Hematopoietic multipotent progenitor cell treated with erythropoietin and hydrocortisone succinate and interleukin-3 and kit ligand, for 8 days (in vitro differentiated cells): ENCODE measurements around the gene P4HB.

ENCODE experiments used
- DNase-seq: peaks from one replicate; pipeline ENCODE4 v3.0.0-alpha.2; 2015

The P4HB gene

DNA sequence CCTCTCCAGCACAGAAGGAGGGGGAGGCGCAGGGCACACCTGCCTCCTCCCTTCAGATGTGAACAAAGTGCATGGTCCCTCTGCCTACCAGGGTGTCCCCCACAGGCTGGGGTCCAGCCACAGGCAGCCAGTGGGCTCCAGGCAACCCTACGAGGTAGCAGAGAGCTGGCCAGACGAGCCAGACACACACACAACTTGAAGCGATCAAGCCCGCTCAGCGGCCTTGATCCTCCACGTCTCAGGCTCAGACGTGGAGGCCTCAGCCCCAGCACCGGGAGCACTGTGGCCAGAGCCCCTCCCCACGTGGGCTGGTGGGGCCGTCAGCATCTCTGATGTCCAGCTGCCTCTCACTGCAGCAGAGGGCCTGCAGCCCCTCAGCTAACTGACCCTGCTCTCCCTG, 35.7 kb downstream of the P4HB start:
- no peak for DNase-seq

DNA sequence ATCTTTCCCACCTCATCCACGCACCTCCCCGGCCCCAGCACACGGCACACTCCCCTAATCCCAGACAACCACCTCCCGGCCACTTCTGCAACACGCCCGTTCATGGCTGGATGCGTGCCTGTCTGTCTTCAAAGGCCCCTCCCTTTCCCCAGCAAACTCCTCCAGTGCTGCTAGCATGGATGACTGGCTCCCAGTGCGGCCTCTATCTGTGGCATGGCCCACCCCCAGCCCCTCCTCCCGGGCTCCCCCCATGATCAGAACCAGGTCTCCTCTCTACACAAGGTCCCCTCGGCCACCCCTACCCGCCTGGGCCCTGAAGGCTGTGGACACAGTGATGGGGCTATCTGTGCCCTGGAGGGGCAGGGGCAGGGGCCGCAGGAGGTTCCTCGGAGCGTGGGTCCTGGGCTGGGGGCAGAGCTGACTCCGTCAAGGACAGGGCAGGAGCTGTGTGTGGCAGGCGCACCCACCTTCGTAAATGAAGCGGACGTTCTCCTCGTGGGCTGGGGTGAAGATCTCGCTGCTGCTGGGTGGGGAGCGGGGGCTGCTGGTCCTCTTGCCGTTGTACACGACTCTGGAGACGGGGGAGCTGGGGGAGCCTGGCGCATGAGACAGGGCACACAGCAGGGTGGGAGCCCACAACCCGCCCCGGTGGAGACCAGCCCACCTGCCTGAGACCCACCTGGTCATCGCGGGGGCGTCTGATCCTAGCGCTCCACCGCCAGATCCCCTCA, 36.4 kb downstream of the P4HB start:
- DNase-seq, result no peak

DNA sequence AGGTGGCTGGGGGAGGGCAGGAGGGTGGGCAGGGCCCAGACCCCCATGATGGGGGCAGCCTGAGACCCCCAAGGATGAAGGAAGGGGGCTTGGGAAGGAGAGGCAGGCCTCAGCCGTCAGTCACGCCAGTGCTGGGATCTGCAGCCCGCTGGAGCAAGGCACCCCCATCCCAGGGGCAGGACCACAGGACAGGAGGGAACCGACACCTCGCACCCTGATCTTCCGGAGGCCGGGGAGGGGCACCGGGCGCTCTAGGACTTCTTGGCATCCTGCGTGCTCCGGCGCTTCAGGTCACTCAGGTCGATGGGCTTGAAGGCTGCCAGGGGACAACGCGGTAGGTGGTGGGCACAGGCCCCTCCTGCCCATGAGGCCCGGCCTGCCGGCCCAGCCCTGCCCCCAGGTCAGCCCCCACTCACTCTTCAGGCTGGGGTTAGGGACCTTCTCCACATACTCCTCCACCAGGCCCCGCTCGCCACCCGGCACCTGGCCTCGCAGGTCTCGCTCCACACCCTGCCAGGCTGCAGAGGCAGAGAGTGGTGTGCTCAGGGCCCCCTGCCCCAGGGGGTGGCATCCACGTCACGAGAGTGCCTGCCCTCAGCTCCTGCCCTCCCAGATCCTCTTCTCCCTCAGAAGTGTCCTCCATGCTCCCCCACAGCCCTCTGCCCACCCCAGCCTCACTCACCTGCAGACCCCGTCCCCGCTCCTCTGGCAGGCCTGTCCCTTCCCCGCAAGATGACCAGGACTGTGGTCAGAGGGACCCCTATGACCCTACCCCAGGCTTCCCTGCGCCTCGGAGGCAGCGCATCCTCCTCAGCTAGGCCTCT, 37.1 kb downstream of the P4HB start:
- DNase-seq, result no peak

DNA sequence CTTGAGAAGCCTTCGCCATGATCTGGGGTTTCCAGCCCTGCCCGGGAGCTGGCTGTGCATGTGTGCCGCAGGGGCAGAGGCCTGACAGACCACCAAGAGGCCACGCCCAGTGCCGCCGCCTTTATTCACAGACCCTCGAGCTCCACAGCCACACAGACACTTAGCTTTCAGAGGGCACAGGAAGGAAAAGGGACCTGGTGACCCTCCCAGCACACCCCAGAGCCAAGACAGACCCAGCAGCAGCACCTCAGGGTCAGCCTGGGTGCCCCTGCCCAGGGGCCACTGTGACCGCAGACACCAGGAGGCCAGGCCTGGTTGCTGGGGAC, 38.1 kb downstream of the P4HB start:
- DNase-seq, result no peak

DNA sequence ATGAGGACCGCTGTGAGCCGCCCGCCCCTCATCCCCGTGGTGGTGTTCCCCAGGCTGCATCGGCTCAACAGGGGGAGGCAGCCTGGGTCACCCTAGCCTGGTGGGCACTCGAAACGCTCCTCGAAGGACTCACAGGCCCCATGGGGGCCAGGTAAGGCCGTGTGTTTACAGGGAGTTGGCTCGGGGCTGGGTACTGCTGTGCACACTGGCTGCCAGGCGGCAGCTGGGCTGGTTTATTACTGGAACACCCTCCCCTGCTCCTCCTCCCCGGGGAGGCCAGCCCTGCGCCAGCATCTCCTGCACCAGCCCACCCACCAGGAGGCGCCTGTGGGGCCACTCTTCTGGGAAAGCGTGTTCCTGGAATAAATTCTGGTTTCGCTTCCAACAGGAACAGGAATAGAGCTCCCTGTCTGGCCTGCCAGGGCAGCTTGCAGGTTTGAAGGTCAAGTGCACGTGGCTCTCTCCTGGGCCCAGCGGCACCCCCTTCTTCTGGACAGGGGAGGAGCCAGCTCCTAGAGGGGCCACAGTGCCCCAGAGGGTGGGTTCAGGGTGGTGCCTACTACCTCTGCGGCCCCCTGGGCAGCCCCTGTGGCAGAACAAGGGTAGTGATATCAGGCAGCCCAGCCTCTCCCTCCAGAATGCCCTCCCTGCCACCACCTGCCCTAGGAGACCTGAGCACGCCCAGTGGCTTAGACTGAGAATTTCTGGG, 38.6 kb downstream of the P4HB start:
- DNase-seq, result peak; percentile 91

DNA sequence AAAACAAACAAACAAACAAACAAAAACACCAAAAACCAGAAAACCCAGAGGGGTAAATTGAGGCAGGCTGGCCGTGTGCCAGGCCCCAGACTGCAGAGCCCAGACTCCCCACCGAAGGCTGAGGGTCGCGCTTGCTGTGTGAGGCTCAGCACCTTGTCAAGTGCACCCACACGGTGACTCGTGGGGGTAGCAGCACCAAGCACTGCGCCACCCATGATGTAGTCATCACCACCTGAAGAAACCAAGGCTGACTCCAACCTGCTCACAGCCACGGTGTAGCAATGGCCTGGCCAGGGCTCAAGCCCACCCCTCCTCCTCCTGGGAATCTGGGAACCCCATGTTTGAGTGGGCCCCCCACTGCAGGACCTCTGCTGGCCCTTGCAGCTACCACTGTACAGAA, 39.2 kb downstream of the P4HB start:
- no peak for DNase-seq

DNA sequence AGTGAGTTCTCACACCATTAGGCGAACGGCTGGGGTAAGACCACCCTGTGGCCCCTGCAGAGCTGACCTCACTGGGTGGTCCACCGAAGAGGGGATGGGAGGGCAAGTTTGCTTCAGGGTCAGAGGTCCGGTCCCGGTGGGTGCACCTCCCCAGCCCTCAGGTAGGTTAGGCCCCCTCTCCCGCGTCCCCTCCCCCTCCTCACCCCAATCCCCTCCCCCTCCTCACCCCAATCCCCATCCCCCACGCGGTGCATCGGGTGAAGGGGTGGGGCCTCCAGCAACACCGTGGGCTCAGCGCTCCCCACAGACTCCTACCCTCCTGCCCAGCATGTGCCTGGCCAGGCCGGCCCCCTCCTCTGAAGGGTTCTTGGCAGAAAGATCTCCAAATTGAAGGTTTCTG, 40.6 kb downstream of the P4HB start:
- DNase-seq, result no peak

DNA sequence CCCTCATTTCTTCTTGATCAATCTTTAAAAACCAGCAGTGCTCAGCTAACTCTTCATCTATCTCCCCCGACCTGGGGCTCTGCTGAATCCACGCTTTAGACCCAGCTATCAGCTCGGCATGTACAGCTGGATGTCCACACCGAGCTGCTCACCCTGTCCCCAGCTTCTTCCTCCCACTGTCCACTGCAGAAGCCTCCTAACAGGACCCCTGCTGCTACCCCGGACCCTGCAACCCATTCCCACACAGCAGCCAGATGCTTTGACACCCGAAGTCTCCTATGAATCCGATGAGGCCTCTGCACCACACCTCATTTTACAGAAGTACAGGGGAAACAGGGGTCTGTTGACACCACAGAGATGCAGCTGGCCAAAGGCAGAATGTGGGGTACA, 42.6 kb downstream of the P4HB start:
- DNase-seq, result no peak

DNA sequence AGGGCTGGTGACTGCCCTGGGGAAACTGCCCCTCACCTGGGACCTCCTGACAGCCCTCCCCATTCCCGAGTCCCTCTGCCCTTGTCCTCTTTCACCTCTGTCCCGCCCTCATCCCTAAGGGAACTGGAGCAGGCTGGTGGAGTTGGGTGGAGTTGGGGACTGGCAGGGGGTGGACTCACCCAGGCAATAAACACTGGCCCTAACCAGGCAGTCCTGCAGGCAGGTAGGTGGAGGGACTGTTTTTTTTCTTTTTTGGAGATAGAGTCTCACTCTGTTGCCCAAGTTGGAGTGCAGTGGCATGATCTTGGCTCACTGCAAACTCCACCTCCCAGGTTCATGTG, 44.7 kb downstream of the P4HB start:
- no peak for DNase-seq

DNA sequence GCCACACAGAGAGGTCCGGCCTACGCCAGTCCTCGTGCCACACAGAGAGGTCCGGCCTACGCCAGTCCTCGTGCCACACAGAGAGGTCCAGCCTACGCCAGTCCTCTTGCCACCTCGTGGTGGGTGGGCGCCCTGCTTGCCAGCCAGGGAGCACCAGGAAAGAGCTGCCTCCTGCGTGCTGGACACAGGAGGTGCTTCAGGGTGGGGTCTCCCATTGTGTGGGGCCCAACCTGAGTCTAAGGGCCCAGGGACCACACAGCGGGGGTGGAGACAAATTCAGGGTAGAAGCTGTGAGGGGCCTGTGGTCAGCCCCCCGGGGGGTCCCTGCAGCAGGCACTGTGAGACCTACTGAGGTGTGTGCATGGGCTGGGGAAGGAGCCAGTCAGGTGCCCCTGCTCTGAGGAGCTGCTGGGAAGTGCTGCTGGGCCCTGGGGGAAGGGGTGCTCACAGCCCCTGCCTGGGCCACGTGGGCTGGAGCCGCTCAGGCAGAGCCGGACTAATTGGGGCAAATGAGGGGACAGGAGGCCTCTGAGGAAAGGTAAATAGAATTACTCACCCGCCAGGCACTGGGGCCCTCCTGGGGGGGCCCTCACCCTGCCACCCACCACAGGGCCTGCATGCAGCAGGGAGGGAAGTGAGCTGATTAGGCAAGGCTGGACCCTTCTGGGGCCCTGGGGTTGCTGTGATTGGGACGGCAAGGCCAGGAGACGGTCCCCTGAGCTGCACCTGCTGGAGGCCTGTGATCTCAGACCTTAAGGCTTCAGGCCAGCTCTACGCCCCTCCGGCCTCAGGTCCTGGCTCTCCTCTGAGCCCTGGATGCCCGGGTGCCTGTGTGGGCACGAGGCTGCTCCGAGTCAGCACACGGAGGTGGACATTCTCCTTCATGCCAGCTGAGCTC, 45.3 kb downstream of the P4HB start:
- no peak for DNase-seq

DNA sequence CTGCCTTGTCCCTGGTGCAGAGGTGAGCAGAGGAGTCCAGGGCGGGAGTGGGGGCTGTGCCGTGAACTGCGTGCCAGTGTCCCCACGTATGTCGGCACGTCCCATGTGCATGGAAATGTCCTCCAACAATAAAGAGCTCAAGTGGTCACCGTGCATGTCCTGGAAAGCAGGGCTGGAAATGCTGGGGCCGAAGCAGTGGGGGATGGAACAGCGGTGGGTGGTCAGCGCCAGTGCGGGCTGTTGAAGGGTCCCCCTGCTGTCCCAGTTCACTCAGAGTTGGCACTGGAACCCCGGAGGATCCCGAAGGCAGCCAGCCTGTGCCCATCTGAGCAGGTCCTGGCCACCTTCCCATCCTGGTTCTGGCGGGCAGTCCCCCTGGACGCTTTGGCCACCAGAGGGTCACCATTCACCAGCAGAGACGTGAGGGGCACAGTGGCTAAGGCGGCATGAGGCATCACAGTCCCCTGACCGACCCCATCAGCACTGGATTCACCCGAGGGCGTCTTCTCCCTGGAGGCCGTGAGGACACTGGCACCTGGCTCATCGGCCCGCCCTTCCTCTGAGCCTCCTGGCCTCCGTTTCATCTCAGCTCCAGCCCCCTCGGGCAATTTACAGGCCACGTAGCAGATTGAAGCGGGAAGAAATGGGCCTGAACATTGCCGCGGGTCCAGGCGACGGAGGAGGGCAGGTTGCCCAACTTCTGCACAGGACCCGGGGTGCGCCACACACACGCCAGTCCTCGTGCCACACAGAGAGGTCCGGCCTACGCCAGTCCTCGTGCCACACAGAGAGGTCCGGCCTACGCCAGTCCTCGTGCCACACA, 46.3 kb downstream of the P4HB start:
- no peak for DNase-seq

DNA sequence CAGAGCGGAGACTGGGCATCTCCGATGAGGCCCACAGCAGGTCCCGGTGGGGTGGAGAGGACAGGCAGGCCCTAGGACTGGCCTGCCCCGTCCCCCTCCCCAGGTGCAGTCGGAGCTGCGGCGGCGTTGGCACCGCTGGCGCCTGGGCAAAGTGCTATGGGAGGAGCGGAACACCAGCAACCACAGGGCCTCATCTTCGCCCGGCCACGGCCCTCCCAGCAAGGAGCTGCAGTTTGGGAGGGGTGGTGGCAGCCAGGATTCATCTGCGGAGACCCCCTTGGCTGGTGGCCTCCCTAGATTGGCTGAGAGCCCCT, 47.0 kb downstream of the P4HB start:
- DNase-seq, result no peak

DNA sequence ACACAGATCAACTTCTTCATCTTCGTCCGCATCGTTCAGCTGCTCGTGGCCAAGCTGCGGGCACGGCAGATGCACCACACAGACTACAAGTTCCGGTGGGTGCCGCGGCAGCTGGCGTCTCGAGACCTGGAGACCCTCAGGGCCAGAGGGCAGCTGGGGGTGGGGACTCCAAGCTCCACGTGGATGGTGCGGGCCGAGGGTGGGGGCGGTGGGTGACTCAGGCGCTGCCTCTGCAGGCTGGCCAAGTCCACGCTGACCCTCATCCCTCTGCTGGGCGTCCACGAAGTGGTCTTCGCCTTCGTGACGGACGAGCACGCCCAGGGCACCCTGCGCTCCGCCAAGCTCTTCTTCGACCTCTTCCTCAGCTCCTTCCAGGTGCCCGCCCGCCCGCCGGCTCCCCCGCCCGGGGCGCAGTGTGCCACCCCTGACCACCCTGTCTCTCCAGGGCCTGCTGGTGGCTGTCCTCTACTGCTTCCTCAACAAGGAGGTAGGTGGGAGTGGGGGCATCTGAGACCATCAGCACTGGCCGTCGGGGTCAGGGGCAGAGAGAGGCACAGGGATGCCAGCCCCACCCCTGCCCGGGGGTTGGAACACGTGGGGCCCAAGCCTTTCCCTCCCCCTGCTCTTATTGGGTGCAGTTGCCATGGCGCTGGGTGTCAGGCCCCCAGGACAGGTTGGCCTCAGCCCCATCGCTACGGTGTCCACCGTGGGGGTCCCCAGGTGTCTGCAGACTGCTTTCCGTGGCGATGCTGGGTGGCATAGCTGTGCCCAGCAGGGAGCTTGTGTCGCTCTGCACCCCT, 47.6 kb downstream of the P4HB start:
- DNase-seq, result no peak

DNA sequence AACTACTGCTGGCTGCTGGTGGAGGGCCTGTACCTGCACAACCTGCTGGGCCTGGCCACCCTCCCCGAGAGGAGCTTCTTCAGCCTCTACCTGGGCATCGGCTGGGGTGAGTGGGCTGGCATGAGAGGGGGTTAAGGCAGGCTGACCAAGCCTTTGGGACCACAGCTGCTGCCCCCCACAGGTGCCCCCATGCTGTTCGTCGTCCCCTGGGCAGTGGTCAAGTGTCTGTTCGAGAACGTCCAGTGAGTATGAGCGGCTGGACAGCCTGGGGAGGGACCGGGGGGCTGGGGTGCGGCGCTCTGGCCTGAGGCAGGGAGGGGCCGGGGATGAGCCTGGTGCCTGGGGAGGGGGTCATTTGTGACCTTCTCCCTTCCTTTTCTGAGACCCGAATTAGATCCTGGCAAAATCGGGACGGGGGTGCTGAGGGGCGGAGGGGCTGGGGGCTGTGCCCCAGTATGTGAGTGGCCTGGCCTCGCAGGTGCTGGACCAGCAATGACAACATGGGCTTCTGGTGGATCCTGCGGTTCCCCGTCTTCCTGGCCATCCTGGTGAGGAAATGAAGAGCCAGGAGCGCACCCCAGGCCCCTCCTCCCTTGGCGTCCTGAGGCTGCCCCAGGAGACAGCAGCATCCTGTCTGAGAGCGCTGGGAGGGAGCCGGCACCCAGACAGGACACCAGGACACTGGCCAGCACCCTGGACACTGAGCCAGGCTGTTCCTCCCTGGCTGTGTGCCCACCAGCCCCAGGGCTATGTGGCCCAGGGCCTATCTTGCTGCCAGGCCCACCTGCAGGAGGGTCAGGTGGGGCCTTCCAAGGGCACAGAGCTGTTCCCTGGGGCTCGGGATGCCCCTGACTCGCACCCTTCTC, 48.4 kb downstream of the P4HB start:
- no peak for DNase-seq

DNA sequence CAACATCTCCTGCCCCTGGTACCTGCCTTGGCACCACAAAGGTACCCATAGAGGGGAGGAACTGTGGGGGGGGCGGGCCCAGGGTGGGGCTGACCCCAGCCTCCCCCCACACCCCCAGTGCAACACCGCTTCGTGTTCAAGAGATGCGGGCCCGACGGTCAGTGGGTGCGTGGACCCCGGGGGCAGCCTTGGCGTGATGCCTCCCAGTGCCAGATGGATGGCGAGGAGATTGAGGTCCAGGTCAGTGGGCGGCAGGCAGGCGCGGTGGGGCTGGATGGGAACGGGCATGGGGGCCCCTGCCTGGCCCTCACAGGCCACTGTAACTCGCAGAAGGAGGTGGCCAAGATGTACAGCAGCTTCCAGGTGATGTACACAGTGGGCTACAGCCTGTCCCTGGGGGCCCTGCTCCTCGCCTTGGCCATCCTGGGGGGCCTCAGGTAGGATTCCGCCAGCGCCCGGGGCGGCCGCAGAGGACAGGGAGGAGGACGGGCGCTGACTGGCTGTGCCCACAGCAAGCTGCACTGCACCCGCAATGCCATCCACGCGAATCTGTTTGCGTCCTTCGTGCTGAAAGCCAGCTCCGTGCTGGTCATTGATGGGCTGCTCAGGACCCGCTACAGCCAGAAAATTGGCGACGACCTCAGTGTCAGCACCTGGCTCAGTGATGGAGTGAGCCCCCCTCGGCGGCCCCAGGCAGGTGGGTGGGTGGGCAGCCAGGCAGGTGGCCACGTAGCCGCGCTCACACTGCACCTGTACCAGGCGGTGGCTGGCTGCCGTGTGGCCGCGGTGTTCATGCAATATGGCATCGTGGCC, 49.2 kb downstream of the P4HB start:
- no peak for DNase-seq

DNA sequence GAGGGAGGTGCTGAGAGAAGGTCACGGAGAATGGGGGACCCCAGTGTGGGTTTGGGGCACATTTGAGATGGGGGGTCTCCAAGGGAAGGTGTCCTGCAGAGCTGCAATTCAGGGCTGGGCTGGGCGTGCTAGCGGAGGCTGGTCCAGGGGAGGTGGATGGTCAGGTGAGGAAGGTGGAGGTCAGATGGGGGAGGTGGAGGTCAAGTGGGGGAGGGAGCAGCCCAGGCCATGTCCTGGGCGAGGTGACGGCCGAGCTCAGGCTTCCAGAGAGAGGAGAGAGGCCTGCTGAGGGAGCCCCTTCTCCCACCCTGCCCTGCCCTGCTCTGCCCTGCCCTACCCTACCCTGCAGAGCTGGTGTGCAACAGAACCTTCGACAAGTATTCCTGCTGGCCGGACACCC, 49.9 kb downstream of the P4HB start:
- DNase-seq, result no peak

DNA sequence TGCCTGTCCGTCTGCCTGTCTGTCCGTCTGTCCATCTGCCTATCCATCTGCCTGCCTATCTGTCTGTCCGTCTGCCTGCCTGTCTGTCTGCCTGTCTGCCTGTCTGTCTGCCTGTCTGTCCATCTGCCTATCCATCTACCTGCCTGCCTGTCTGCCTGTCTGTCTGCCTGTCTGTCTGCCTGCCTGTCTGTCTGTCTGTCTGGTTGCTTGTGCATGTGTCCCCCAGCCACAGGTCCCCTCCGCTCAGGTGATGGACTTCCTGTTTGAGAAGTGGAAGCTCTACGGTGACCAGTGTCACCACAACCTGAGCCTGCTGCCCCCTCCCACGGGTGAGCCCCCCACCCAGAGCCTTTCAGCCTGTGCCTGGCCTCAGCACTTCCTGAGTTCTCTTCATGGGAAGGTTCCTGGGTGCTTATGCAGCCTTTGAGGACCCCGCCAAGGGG, 50.8 kb downstream of the P4HB start:
- no peak for DNase-seq

DNA sequence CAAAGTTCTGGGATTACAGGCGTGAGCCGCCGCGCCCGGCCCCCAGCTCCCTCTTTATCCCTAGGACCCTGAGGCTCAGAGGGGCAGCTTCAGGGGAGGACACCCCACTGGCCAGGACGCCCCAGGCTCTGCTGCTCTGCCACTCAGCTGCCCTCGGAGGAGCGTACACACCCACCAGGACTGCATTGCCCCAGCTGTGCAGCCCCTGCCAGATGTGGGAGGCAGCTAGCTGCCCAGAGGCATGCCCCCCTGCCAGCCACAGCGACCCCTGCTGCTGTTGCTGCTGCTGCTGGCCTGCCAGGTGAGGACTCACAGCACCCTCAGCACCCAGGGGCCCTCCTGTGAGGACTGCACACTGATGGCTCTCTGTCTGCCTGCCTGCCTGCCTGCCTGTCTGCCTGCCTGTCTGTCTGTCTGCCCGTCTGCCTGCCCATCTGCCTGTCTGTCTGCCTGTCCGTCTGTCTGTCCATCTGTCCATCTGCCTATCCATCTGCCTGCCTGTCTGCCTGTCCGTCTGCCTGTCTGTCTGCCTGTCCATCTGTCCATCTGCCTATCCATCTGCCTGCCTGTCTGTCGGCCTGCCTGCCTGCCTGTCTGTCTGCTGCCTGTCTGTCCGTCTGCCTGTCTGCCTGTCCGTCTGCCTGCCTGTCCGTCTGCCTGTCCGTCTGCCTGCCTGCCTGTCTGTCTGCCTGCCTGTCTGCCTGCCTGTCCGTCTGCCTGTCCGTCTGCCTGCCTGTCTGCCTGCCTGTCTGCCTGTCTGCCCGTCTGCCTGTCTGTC, 51.4 kb downstream of the P4HB start:
- no peak for DNase-seq

DNA sequence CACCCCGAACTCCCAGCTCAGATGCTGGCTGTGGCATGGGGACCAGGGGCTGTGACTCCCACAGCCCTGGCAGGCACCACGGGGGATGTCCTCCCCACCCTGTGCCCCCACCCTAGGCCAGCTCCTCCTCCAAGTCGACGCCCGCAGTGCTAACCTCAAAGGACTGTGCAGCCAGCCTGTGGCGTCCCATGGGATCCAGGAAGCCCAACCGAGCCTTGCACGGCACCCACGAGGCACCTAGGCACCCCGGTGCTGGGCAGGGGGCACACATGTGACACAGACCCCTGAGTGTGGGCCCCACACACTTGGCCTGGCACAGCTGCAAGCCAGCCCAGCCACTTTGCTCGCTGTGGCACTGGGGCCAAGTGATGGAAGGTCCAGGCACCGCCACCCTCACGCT, 52.5 kb downstream of the P4HB start:
- DNase-seq, result no peak
